Lower lobe of right lung (tissue), 2 donors: ENCODE measurements around the gene KDSR. TPM values are rescaled to one million over a fixed set of nuclear protein-coding genes. Genes with fewer than 3 reads are reported as not detected.

Source experiments
- ATAC-seq, 2 donors: fragments of 200-7000 bp; cut with Tn5 transposase; one replicate each; pipeline ENCODE4 v1.9.1; 2020 to 2022; ENCODE audit warnings: mild to moderate bottlenecking in 2 of 2, moderate library complexity in 2 of 2
- DNase-seq: peaks from one replicate; pipeline ENCODE4 v3.0.0-alpha.2; 2020
- H3K27ac ChIP-seq: fragments of 200-600 bp; one replicate; pipeline ENCODE4 v1.8.0; 2022
- H3K27me3 ChIP-seq: fragments of 200-600 bp; one replicate; pipeline ENCODE4 v1.8.0; 2022; ENCODE audit warnings: low read depth
- H3K36me3 ChIP-seq: fragments of 200-600 bp; one replicate; pipeline ENCODE4 v1.8.0; 2022; ENCODE audit warnings: mild to moderate bottlenecking
- H3K4me1 ChIP-seq: fragments of 200-600 bp; one replicate; pipeline ENCODE4 v1.8.0; 2022
- H3K4me3 ChIP-seq: fragments of 200-600 bp; one replicate; pipeline ENCODE4 v1.8.0; 2022; ENCODE audit warnings: mild to moderate bottlenecking
- H3K9me3 ChIP-seq: fragments of 200-600 bp; one replicate; pipeline ENCODE4 v1.8.0; 2022
- intact Hi-C: fragments of 100-400 bp; cut with DNase I; formaldehyde crosslinking; loops from one replicate; pipeline ENCODE4 v1.11.0; 2022
- long read RNA-seq: library from polyadenylated mRNA; unstranded; transcript quantifications from one replicate; pipeline ENCODE4 v2.0.0, GENCODE V29; 2021
- total RNA-seq: library from RNA; stranded (reverse); fragmentation: NEBNext Ultra II Directional; extraction: Animal tissue kit (Norgen Biotek cat#: 25700); gene quantifications from one replicate; pipeline ENCODE4 v1.2.1, GENCODE V29; 2021
- TF ChIP-seq, protein P1 (sequence below): fragments of 200-600 bp; IDR thresholded peaks from one replicate; pipeline ENCODE4 v1.8.0; 2022; ENCODE audit warnings: antibody characterized with exemption, mild to moderate bottlenecking
- donor health status: DM: no; HTN: yes; CAD: no; lungs with severe emphysema.

KDSR gene
- 68.5 TPM for total RNA-seq
- long read RNA-seq, full-length matches to known transcripts, result 107 of 139 reads
- long read RNA-seq, partial matches to known transcripts, result 4 of 139 reads
- long read RNA-seq, other reads (novel, unspliced or antisense), result 28 of 139 reads

DNA sequence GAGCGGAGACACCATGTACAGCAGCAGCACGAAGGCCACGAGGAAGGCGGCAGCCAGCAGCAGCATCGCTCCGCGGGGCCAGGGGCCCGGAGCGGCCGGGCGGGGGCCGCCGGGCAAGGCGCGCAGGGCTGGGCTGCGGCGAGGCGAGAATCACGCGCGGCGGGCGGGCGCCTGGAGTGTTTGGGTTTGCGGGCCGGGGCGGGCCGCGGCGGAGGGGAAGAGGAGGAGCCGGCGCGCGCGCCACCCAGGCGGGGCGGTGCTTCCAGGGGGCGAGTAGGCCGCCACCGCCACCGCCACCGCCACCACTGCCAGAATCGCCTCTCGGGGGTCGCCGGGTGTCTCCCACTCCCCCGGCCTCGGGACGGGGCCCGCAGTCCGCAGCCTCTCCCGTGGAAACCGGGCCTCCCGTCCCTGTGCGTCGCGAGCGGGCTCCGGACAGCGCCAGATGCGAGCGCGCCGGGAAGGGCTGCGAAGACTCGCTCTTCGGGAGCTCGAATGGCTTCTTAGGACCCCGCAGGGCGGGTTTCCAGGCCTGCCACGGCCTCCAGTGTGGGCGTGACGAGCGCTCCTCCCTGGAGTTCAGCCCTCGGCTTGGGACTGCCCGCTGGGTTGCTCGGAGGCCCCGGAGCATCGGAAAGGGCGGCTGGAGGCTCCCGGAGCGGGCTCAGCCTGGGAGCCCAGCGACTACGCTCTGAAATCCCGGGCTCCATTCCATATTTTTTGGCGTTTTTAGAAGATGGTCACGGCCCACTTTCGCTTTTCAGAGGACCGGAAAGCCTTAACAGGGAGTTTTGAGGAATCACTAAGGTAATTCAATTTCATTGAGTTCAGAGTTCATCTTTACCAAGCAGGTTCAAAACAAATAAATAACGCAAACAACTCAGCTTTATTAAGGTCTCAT is at the start of gene KDSR:
Gene KDSR (minus strand): TSS at position 154 of the 901 bp plus-strand sequence. CDS start 88 bp downstream, at position 66.
- peaks cover 23% of the 10 kb centered on the region for H3K4me1 ChIP-seq
- intact Hi-C loops, result no loop called here
- peak within 1 kb of the TSS; percentile 77 for H3K4me3 ChIP-seq
- TF ChIP-seq, protein P1, sequence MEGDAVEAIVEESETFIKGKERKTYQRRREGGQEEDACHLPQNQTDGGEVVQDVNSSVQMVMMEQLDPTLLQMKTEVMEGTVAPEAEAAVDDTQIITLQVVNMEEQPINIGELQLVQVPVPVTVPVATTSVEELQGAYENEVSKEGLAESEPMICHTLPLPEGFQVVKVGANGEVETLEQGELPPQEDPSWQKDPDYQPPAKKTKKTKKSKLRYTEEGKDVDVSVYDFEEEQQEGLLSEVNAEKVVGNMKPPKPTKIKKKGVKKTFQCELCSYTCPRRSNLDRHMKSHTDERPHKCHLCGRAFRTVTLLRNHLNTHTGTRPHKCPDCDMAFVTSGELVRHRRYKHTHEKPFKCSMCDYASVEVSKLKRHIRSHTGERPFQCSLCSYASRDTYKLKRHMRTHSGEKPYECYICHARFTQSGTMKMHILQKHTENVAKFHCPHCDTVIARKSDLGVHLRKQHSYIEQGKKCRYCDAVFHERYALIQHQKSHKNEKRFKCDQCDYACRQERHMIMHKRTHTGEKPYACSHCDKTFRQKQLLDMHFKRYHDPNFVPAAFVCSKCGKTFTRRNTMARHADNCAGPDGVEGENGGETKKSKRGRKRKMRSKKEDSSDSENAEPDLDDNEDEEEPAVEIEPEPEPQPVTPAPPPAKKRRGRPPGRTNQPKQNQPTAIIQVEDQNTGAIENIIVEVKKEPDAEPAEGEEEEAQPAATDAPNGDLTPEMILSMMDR, result no peak
- H3K9me3 ChIP-seq, result no peaks in the 10 kb centered on the region
- H3K27ac ChIP-seq, result peak within 1 kb of the TSS; percentile 96
- H3K36me3 ChIP-seq, result peaks cover 4% of the 10 kb centered on the region
- peak; percentile 98 to 99 for ATAC-seq
- peak; percentile 98 for DNase-seq
- H3K27me3 ChIP-seq, result no peaks in the 10 kb centered on the region

DNA sequence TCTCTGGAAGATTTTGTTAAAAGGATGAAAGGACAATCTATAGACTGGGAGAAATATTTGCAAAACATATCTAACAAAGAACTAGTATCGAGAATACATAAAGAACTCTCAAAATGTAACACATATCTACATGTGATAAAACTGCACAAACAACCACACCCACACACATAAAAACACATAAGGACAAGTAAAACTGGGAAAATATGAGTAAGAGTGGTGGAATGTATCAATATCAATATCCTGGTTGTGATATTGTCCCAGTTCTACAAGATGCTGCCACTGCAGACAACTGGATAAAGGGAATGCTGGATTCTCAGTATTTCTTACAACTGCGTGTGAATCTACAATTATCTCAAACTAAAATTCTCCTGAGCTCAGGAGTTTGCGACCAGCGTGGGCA is 45.9 kb upstream of the KDSR start:
- peaks cover 78% of the 10 kb centered on the region for H3K36me3 ChIP-seq
- TF ChIP-seq, protein P1, result no peak
- H3K27me3 ChIP-seq, result no peaks in the 10 kb centered on the region
- ATAC-seq (no peak), DNase-seq (no peak)
- intact Hi-C loops, result no loop called here
- H3K27ac ChIP-seq, result no peak overlapping the region
- H3K4me3 ChIP-seq, result no peak overlapping the region
- H3K9me3 ChIP-seq, result no peaks in the 10 kb centered on the region
- H3K4me1 ChIP-seq, result no peaks in the 10 kb centered on the region

DNA sequence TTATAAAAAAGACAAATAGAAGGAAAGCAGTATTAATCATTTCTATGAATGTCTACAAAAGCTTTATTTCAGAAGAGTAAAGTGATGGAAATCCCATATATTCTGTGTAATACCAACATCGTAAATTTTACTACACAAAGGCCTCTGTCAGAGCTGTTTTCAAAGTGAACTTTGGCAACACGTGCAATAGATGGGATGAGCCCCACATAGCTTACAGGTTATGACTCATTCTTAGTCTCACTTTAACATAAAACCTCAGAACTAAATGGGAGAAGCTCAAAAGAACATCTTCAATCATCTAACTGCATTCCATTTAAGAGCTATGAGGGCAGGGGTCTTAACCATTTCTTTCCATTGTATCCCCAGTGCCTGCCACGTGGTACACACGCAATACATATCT is 43.8 kb upstream of the KDSR start:
- no peak overlapping the region for H3K27ac ChIP-seq
- TF ChIP-seq, protein P1, result no peak
- DNase-seq, result no peak
- intact Hi-C loops, result no loop called here
- no peak overlapping the region for H3K4me3 ChIP-seq
- H3K27me3 ChIP-seq, result no peaks in the 10 kb centered on the region
- H3K9me3 ChIP-seq, result no peaks in the 10 kb centered on the region
- H3K4me1 ChIP-seq, result no peaks in the 10 kb centered on the region
- ATAC-seq, result no peak
- H3K36me3 ChIP-seq, result peaks cover 82% of the 10 kb centered on the region

DNA sequence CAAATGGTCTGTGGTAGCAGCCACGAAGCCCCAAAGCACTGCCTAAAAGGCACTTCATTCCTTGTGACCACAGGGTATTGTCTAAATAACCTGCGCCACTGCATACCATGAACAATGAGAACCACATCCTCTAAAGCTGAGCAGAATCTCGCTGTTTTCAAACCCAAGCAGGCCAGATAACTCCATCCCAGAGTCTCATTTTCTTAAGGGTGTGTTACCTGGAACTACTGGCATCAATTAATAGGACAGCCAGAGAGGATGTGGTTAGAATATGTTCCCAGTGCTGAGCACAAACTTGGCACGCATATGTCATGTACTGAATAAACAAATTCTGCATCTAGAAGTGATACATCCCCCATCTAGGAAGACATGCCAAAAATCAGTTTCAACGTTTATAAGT is 42.3 kb upstream of the KDSR start:
- H3K27me3 ChIP-seq, result no peaks in the 10 kb centered on the region
- TF ChIP-seq, protein P1, result no peak
- H3K4me3 ChIP-seq, result no peak overlapping the region
- intact Hi-C loops, result no loop called here
- no peak for DNase-seq
- peaks cover 73% of the 10 kb centered on the region for H3K36me3 ChIP-seq
- no peaks in the 10 kb centered on the region for H3K9me3 ChIP-seq
- no peaks in the 10 kb centered on the region for H3K4me1 ChIP-seq
- H3K27ac ChIP-seq, result no peak overlapping the region
- ATAC-seq, result no peak

GRCh38 chr18:63407734-63408133 is 40.7 kb upstream of the KDSR start:
- Histone ChIP-seq H3K4me1 (no peaks in the 10 kb centered on the region), H3K27ac (no peak overlapping the region), H3K4me3 (no peak overlapping the region), H3K27me3 (no peaks in the 10 kb centered on the region), H3K36me3 (peaks cover 87% of the 10 kb centered on the region), H3K9me3 (no peaks in the 10 kb centered on the region)
- DNase-seq (no peak), ATAC-seq (no peak)
- TF ChIP-seq, protein P1, result no peak
- intact Hi-C loops, result no loop called here
